Heart left ventricle (tissue), 16 donors: ENCODE results near the gene RAB11FIP4. TPM values are rescaled to one million over a fixed set of nuclear protein-coding genes. Genes with fewer than 3 reads are reported as not detected.

ENCODE experiments used
- ATAC-seq, 4 donors: fragments of 200-7000 bp; cut with Tn5 transposase; one replicate each; pipeline ENCODE4 v1.9.1; 2020 to 2022; ENCODE audit warnings: moderate library complexity in 4 of 4, mild to moderate bottlenecking in 3 of 4, moderate number of reproducible peaks in 1 of 4
- DNase-seq, 5 donors: peaks; one replicate each; pipeline ENCODE4 v3.0.0-alpha.2; 2020
- H3K27ac ChIP-seq, 12 donors: fragments of 200-600 bp; sonication (generic) in 4 of 12; one replicate each; pipeline versions ENCODE4 v1.5.0 to v1.8.0; 2016 to 2022; ENCODE audit warnings: mild to moderate bottlenecking in 2 of 12
- H3K27me3 ChIP-seq, 9 donors: fragments of 200-600 bp; sonication (generic) in 2 of 9; one replicate each; pipeline versions ENCODE4 v1.5.1 to v1.8.0; 2016 to 2022; ENCODE audit warnings: mild to moderate bottlenecking in 3 of 9
- H3K36me3 ChIP-seq, 9 donors: fragments of 200-600 bp; sonication (generic) in 2 of 9; one replicate each; pipeline versions ENCODE4 v1.5.0 to v1.8.0; 2018 to 2022; ENCODE audit warnings: mild to moderate bottlenecking in 2 of 9
- H3K4me1 ChIP-seq, 12 donors: fragments of 200-600 bp; sonication (generic) in 4 of 12; one replicate each; pipeline versions ENCODE4 v1.5.0 to v1.8.0; 2016 to 2022; ENCODE audit warnings: mild to moderate bottlenecking in 3 of 12
- H3K4me3 ChIP-seq, 12 donors: fragments of 200-600 bp; sonication (generic) in 4 of 12; one replicate each; pipeline versions ENCODE4 v1.5.0 to v1.8.0; 2017 to 2022; ENCODE audit warnings: mild to moderate bottlenecking in 9 of 12, moderate library complexity in 4 of 12
- H3K9me3 ChIP-seq, 12 donors: fragments of 200-600 bp; sonication (generic) in 4 of 12; one replicate each; pipeline versions ENCODE4 v1.5.0 to v1.8.0; 2016 to 2022; ENCODE audit warnings: mild to moderate bottlenecking in 1 of 12
- CTCF ChIP-seq, 12 donors: fragments of 200-600 bp; sonication (generic) in 4 of 12; IDR thresholded peaks; one replicate each; pipeline versions ENCODE4 v1.5.0 to v1.8.0; 2018 to 2022; ENCODE audit warnings: antibody characterized with exemption in 12 of 12, mild to moderate bottlenecking in 5 of 12
- POLR2A ChIP-seq, 2 donors: fragments of 450-650 bp; IDR thresholded peaks; one replicate each; pipeline ENCODE4 v1.6.1; 2017; ENCODE audit warnings: antibody characterized with exemption in 2 of 2, mild to moderate bottlenecking in 2 of 2, moderate library complexity in 2 of 2
- WGBS, 4 donors: extraction: QIAGEN DNeasy Blood & Tissue Kit in 2 of 4; methylation state at CpG; one replicate each; pipeline versions ENCODE4 v1.1.5 to v1.1.7; 2013 to 2018; 5-methylcytosine and 5-hydroxymethylcytosine counted together
- intact Hi-C, 10 donors: fragments of 100-400 bp; cut with DNase I; formaldehyde crosslinking; loops; one replicate each; pipeline versions ENCODE4 v1.11.1 to v1.14.2; 2022
- polyA plus RNA-seq, 2 donors: library from polyadenylated mRNA; stranded (reverse); fragments of 200-250 nt; gene quantifications; one replicate each; pipeline ENCODE4 v1.2.3, GENCODE V29; 2013
- total RNA-seq, 9 donors: library from RNA; depleted of rRNA in 2 of 9; stranded (reverse); fragments of >200 nt in 2 of 9; fragmentation: NEBNext Ultra II Directional in 3 of 9; extraction: Animal tissue kit (Norgen Biotek cat#: 25700) in 3 of 9; gene quantifications; one replicate each; pipeline versions ENCODE4 v1.1.0 to v1.2.4, GENCODE V29; 2016 to 2023
- donor health status: ischemic (EF 13 %, LVEDD 7.1; RV severe dilation, severe dysfunction).
- donor health status: healthy with polysubstance abuse.
- donor health status: DM: no; HTN: yes; CAD: no.
- donor health status: DM: no; HTN: no; CAD: no.
- donor health status: ischemic (EF 25% LVEDD 6.9; RV normal size, moderate dysfunction).
- donor health status: ischemic (EF 25% LVEDD 5.7; RV mildly dilated, moderate dysfunction).
- donor health status: healthy.
- donor health status: DM: yes; HTN: yes; CAD: no.
- donor health status: ischemic (EF 35%, LVEDD 5.7; RV mildly dilated, moderate dysfunction).
- donor health status: nonischemic (EF 11% LVEDD 7.7; RV severe dilation, severe dysfunction).
- donor health status: DM: yes; HTN: yes; CAD: no.
- donor health status: PGD.
- donor health status: ischemic (EF 29% LVEDD 5.4; RV normal size, mild dysfunction).
- donor health status: nonischemic (EF 23%, LVEDD 6.1; RV moderate dilation, normal function).

The RAB11FIP4 gene
- total and polyA plus RNA-seq, 11 donors = 1.5 to 13.7 (median 8.3) TPM

- Histone ChIP-seq H3K27me3 (peaks cover 0 to 7% (median 0%) of the 10 kb centered on the region in 9 donors), H3K9me3 (no peaks in the 10 kb centered on the region), H3K4me1 (no peaks in the 10 kb centered on the region), H3K36me3 (no peaks in the 10 kb centered on the region), H3K4me3 (no peak overlapping the region), H3K27ac (no peak overlapping the region)
- no peak for DNase-seq
- TF ChIP-seq POLR2A (IDR thresholded peaks at IDR 0.05) (no peak), CTCF (IDR thresholded peaks at IDR 0.05) (no peak)
- intact Hi-C loops = no loop called here
- 85 to 90% (median 89%) methylated on average over 10 to 11 of the region's 11 CpGs for WGBS, 4 donors
- ATAC-seq = no peak
These were observed 10.2 kb downstream of the RAB11FIP4 start for GRCh38 chr17:31401456-31402254.

- DNase-seq = no peak
- 81 to 85% (median 84%) methylated on average over 19 of the region's 19 CpGs for WGBS, 4 donors
- TF ChIP-seq CTCF (IDR thresholded peaks at IDR 0.05) = no peak
- TF ChIP-seq POLR2A (IDR thresholded peaks at IDR 0.05) = no peak
These were observed 12.8 kb downstream of the RAB11FIP4 start for GRCh38 chr17:31404028-31404949.

GRCh38 chr17:31405890-31406371, 14.5 kb downstream of the RAB11FIP4 start:
- Histone ChIP-seq H3K4me1 (no peaks in the 10 kb centered on the region), H3K27ac (no peak overlapping the region), H3K36me3 (no peaks in the 10 kb centered on the region), H3K4me3 (no peak overlapping the region), H3K27me3 (peaks cover 0 to 2% (median 0%) of the 10 kb centered on the region in 9 donors), H3K9me3 (no peaks in the 10 kb centered on the region)
- TF ChIP-seq CTCF (IDR thresholded peaks at IDR 0.05) (no peak), POLR2A (IDR thresholded peaks at IDR 0.05) (no peak)
- DNase-seq = no peak
- 55 to 63% (median 59%) methylated on average over 5 of the region's 5 CpGs for WGBS, 4 donors
- intact Hi-C loops = no loop called here
- ATAC-seq = peak in 1 of 4 donors; percentile 29

More at GRCh38 chr17:31404028-31404949, 12.8 kb downstream of the RAB11FIP4 start:
- Histone ChIP-seq H3K27ac (no peak overlapping the region), H3K27me3 (peaks cover 0 to 2% (median 0%) of the 10 kb centered on the region in 9 donors), H3K4me3 (no peak overlapping the region), H3K4me1 (no peaks in the 10 kb centered on the region), H3K36me3 (no peaks in the 10 kb centered on the region), H3K9me3 (no peaks in the 10 kb centered on the region)
- ATAC-seq = no peak
- intact Hi-C loops = no loop called here

- no peak for TF ChIP-seq POLR2A (IDR thresholded peaks at IDR 0.05)
- TF ChIP-seq CTCF (IDR thresholded peaks at IDR 0.05) = no peak
- DNase-seq (no peak), ATAC-seq (no peak)
- 74 to 91% (median 79%) methylated on average over 4 of the region's 4 CpGs for WGBS, 4 donors
- Histone ChIP-seq H3K4me1 (peaks cover 0 to 3% (median under 1%) of the 10 kb centered on the region in 12 donors), H3K27me3 (peaks cover 0 to 2% (median 0%) of the 10 kb centered on the region in 9 donors), H3K4me3 (no peak overlapping the region), H3K9me3 (no peaks in the 10 kb centered on the region), H3K27ac (no peak overlapping the region), H3K36me3 (no peaks in the 10 kb centered on the region)
- intact Hi-C loops = no loop called here
These were observed 17.1 kb downstream of the RAB11FIP4 start for GRCh38 chr17:31408586-31408985.
